Stimulated activated CD4-positive, alpha-beta T cell treated with anti-CD3 and anti-CD28 coated beads, Interleukin-12 subunit alpha, Interleukin-12 subunit beta, amount 100 ng/mL, for 48 hours (primary cell): ENCODE results near the gene RBMY1F.
"Not testable (repeated sequence)": the region's sequence is repeated elsewhere in the genome, so short reads cannot be mapped to it uniquely, and the experiment has no call there.

ENCODE experiments used
- DNase-seq, 3 donors: peaks; one replicate each; pipeline ENCODE4 v3.0.0-alpha.2; 2020; ENCODE audit warnings: low read depth in 2 of 3, low spot score in 1 of 3

Gene RBMY1F

GRCh38 chrY:22182823-22183222 is at the start of gene RBMY1F:
Gene RBMY1F, minus strand, starts transcription at chrY:22182923. Its CDS starts 1,954 bp downstream, at chrY:22180969.
- DNase-seq, result not testable (repeated sequence)

- not testable (repeated sequence) for DNase-seq
Measured at GRCh38 chrY:22151144-22151543, 31.6 kb downstream of the RBMY1F start.

GRCh38 chrY:22141011-22141695 is 41.6 kb downstream of the RBMY1F start:
- DNase-seq, result not testable (repeated sequence)

- not testable (repeated sequence) for DNase-seq
Measured at GRCh38 chrY:22134719-22135118, 48.0 kb downstream of the RBMY1F start.

- not testable (repeated sequence) for DNase-seq
Measured at GRCh38 chrY:22130494-22130893, 52.2 kb downstream of the RBMY1F start.
